NCI-H82 treated with DMSO at 0.1 percent for 48 hours (cell line): ENCODE results near the gene EIF4G1.

Experiments
- DNase-seq: peaks from one replicate; lab custom pipeline; 2025; ENCODE audit not compliant: unreplicated experiment; lab: John Stamatoyannopoulos, UW

Gene EIF4G1

DNA sequence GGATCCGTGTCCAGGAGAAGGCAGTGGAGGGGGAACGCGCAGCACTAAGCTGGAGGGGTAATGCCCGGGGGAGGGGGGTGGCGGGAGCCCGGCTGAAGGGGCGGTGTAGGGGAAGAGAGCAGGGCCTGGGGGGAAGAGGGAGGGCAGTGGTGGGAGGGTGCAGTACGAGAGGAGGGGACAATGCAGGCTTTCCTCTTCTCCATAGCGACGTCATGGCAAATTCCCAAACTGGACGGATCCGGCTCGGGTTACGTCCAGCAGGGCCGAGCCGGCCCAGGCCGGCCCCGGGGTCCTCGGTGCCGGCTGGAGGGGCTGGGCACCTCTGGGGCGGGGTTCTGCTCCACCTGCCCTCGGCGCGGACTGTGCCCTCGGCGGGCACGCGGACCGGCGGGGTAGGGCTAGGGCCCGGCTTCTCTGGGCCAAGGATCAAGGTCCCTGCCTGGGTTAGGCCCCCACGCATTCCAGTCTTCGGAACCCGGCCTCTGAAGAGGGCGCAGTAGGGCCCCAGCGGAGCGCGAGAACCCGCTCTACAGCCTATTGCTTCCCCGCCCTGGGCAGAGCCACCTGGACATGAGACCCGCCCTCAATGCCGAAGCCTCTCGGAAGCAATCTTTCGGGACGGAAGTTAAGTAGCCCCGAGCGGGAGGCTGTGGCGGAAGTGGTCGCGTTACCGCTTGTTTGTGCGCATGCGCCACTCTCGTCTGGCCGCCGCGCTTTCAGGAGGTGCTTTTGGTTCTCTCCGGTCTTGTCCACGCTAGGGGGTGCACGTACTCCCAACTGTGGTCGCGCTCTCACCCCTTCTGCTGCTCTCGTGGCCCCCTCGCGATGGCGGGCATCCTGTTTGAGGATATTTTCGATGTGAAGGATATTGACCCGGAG lies 48.5 kb downstream of the EIF4G1 start:
- DNase-seq: peak; percentile 97

DNA sequence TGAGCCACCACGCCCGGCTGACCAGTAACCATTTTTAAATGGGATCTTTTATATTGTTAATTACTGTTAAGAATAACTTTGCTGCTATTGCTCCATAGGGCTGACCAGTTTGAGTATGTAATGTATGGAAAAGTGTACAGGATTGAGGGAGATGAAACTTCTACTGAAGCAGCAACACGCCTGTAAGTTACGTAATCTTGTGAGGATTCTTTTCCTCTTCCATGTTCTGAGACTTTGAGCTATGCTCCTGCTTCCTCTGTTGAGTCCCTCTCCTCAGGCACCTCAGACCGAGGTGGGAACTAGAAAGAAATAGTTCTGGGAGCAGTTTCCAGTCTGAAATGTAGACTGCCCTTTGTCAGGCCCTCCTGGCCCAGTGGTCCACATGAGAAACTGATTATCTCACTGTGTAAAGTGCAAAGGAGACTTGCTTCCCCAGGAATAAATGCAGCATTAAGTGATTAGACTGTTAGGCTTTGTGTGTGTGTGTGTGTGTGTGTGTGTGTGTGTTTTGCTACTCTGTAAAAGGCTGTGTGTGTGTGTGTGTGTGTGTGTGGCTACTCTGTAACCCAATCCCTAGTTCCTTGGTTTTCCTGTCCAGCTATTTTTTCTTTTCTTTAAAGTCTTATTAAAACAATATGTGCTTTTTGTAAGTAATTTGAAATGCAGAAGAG lies 52.3 kb downstream of the EIF4G1 start:
- no peak for DNase-seq

DNA sequence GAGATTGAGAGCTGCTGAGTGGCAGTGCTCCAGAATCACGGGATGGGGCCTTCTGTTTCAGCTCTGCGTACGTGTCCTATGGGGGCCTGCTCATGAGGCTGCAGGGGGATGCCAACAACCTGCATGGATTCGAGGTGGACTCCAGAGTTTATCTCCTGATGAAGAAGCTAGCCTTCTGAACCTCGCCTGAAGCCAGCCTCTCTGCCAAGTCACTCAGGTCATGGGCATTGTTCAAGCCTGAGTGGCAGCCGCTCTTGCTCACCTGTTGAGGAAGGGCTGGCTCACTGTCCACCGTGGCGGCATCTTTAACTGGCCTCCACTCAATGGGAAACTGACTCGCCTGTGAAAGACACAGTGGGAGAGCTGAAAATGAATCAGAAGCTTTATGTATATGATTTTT lies 53.7 kb downstream of the EIF4G1 start:
- DNase-seq: no peak

DNA sequence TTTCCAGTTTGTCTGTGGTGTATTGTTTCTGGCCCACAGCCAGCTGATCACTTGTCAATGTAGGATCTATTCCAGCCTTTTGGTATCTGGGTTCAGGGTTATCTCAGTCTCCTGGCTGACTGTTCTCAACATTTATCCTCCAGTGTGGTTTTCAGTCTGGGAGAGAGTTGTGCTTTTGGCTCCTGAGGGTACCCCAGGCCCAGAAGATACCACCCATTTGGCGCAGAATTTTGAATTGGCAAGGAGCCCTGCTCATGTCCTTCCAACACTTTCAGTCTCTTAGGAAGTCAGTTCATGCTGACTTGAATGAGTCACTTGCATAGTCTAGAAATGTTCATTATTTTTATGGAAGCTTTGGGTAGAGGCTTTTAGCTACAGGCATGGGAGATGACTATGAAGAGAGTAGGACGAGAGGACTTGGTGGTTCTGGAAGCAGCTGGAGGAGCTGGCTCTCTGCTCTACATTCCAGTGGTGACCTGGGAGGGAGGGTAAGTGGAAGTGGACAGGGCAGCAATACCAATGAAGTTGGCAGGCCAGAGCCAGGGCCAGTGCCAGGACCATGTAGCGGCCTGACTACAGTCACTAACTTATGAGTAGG lies 54.3 kb downstream of the EIF4G1 start:
- DNase-seq: no peak

DNA sequence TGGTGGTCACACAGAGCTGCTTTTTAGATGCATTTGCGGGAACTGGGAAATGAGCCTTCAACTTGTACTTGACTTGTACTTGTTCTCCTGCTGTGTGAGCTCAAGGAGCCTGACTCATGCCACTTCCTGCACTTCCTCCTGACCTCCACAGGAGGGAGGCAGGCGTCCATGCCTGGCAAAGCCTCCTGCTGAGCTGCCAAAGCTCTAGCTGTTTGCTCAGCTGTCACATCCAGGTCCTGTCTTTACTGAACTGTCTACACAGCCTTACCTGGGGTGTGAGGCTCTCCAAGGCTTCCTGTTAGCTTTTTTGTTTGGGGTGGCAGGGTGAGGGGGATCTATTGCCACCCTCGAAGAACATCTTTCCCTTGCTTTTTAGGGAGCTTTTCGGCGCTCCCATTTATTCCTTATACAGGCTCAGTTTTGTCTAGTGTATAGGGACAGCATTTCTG lies 57.2 kb downstream of the EIF4G1 start:
- peak; percentile 66 for DNase-seq

DNA sequence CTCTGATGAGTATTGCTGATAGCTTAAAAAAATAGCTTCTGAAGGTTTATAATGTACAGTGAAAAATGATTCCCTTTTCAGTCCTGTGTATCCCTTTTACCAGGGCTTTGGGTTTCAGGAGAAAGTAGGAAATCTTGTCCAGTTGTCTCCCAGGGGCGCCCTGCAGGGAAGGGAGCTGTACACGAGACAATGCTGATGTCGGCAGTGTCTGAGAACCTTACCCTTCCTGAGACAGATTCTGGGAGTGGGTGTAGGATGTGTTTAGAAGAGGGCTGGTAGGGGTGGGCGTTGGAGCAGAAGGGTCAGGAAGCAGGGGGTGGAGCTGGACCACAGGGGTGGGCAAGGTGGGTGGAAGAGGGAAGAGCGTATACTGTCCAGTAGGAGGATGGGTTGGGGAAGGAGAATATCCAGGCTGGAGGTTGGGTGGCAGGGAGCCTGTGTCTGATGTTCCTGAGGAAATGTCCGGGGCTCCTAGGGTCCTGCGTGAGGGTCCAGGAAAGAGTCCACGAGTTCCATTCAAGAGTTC lies 58.0 kb downstream of the EIF4G1 start:
- no peak for DNase-seq

DNA sequence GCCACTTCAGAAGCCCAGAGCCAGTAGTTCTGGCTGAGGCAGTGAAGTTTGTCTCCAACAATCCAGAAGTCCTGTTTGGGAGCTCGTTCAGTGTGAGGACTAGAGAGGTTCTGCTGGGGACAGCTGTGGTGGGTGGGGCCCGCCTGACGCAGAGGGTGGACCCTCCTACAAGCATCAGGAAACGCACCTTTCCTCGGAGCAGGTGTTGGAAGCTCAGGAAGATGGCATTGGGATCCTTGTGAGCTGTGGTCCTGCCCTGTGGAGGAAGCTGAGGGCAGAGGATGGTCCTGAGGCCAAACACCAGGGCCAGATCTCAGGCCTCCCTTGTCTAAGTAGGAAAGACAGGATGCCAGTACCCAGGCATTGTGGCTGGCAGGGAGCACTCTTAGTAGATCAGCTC lies 58.5 kb downstream of the EIF4G1 start:
- no peak for DNase-seq

DNA sequence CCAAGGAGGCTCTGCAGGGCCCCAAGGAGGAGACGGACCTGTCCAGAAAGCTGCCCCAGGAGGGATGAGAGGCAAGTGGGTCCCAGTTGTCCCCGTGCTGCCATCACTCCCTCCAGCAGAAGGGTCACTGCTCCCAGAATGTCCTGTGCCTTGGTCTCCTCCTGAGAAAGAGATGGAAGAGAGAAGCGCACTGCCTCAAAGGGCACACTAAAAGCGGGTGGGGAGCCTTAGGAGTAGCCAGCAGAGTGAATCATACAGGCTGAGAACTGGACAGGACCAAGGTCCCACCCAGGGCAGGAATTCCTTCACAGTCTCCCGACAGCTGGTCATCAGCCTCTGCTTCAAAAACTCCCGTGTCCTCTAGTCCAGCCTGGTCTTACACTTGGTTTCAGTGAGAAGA lies 59.0 kb downstream of the EIF4G1 start:
- DNase-seq: no peak

DNA sequence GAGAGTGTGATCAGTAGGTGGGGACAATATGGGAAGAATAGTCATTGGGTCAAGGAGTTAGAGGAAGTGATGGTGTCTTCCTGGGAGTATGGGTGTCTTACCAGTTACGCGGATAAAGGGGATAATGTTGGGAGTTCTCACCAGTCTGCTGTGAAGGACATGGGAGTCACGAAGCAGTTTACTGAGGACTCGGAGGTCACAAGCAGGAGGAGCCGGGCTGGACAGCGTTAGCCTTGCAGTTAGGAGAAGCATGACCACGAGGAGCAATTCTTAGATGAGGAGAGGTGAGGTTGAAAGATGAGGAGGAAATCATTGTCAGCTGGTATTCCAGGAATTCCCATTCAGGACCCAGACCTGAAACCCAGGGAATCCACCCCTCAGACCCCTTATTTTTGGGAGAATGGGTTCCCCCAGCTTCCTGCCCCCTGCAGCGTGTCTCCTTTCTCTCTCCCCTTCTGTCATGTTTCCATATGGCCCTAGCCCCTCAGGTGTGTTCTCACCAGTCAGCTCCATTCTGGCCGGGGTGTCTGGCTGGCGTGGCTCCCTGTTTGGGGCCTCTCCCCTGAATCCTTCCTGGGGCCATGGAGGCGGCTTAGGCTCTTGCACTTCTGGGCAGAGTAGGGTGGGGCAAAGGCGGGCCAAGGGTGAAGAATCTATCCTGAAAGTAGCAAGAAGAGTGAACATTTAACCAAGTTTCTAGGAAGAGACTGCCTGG lies 61.5 kb downstream of the EIF4G1 start:
- DNase-seq: no peak

DNA sequence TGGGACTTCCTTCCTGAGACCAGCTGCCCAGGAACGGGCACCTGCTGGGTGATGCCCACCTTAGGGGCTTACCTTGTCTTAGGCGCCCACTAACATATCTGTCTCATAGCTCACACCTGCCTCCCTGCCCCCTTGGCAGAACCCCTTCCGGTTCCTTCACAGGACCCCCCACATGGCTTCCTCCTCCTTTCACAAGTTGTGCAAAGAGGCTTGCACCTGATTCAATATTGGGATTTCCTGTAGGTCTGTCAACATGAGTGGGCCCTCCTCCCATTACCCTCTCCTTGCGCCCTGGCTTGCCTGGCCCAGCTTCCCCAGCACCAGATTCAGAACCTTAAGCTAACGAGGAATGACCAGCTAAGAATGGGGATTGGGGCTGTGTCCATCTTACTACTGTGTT lies 63.0 kb downstream of the EIF4G1 start:
- no peak for DNase-seq

DNA sequence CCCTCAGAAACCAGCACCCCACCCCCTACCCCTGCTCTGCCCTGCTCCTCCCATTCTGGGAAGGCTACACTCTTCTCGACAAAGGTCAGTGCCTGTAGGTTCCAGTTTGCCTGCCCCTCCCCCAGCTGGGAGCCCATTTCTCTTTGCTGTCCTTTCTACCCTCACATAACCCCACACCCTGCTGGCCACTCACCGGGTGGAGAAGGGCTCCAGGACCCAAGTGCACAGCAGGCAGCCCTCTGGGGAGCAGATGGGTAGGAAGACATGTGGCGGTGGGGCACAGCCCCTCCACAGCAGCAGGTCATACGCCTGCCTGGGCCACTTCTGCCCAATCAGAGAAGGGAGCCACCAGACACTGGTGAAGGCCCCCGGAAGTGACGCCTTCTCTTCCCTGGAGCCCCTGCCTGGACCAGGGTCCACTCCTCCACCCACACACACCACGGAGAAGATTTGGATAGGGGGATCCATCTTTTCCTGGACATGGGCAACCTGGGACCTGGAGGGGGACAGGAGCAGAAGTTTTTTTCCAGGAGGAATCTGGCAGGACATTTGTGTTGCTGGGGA lies 63.6 kb downstream of the EIF4G1 start, which contains the start of gene THPO:
TSS of gene THPO (minus strand) at position 326 of the 564 bp plus-strand sequence. CDS start 1,948 bp downstream, outside the sequence.
- no peak for DNase-seq

DNA sequence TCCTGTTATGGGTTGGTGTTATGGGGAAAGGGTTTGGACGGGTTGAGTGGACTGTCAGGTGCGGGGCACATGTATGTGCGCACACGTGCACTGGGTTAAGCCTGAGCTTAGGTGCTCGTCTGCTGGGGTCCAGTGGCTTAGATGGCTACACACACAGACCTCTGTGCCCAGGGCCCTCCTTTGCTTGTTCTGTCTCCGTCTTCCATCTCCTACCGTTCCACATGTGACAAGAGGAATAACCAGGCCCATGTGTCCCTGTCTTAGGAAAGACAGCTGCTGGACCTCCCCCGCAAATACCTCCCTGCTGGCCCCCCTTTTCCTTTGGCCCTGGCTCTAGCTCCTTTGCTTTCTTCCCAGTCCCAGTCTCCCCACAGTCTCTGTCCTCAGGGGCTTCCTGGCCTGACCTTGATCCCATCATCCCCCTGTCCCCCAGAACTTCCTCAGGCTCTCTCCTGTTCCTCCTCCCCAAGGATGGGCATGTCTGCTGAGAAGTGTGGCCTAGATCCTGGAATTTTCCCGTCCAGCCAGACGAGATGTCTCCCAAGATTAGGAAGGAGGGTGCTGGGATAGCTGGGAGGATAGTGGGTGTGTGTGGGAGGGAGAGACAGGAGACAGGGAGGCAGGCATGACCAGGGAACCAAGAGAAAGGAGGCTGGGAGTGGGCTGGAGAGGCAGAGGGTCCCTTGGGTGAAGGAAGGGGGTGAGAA lies 64.4 kb downstream of the EIF4G1 start:
- DNase-seq: no peak

DNA sequence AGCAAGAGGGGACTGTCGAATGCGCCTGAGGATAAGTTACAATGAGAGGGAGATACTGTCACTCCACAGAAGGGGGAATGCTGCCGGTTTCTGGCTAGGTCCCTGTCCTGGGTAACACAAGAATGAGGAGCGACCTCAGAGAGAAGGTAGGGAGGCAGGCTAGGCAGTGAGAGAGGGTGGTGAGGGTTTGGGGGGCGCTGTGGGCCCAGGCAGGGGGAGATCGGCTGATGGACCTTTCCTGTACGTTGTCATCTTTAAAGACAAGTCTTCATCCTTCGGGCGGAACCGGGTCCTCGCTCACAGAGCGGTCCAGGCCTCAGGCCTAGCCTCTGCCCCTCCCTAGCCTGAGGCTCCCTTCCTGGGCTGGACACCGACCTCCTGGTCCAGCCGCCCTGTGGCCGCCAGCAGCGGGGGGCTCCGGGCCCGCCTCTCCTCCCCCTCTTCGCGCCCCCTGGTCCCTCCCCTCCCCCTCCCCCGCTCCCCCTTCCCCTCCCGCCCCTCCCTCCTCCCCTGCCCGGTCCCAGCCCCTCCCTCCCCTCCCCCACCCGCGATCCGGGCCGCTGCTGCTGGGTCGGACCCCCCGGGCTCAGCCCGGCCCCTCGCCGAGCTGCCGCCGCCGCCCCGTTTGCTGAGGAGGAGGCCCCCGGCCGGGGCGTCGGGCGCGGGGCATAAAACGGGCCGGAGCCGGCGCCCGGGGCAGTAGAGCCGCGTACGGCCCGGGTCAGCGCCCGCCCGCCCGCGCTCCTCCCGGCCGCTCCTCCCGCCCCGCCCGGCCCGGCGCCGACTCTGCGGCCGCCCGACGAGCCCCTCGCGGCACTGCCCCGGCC lies 65.2 kb downstream of the EIF4G1 start, which contains the start of gene CHRD:
TSS of gene CHRD (plus strand) at position 697 of the 827 bp plus-strand sequence. CDS start 265 bp downstream, outside the sequence.
- DNase-seq: no peak

DNA sequence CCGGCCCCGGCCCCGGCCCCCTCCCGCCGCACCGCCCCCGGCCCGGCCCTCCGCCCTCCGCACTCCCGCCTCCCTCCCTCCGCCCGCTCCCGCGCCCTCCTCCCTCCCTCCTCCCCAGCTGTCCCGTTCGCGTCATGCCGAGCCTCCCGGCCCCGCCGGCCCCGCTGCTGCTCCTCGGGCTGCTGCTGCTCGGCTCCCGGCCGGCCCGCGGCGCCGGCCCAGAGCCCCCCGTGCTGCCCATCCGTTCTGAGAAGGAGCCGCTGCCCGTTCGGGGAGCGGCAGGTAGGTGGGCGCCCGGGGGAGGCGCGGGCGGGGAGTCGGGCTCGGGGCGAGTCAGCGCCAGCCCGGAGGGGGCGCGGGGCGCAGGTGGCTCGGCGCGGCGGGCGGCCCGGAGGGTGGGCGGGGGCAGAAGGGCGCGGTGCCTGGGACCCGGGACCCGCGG lies 65.8 kb downstream of the EIF4G1 start:
- DNase-seq: no peak

DNA sequence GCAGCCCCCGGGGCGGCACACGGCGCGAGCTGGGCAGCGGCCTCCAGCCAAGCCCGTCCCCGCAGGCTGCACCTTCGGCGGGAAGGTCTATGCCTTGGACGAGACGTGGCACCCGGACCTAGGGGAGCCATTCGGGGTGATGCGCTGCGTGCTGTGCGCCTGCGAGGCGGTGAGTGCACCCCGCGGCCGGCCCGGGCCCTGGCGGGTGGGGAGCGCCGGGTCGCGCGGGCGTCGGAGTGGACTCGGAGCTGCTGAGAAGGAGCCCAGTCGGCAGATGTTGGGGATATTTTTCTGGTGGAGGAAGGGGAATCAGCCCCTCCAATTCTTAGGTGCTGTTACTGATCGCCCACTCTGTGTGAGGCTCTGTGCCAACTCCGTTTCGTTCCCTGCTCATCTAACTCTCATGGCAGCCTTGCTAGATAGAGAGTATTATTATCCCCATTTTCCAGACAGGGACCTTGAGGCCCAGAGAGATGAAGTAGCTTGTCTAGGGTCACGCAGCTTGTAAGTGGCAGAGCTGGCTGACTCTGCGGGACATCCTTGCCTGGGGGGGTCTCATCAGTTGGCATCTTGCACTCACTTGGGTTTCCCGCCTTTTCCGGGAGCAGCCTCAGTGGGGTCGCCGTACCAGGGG lies 66.3 kb downstream of the EIF4G1 start:
- DNase-seq: no peak

DNA sequence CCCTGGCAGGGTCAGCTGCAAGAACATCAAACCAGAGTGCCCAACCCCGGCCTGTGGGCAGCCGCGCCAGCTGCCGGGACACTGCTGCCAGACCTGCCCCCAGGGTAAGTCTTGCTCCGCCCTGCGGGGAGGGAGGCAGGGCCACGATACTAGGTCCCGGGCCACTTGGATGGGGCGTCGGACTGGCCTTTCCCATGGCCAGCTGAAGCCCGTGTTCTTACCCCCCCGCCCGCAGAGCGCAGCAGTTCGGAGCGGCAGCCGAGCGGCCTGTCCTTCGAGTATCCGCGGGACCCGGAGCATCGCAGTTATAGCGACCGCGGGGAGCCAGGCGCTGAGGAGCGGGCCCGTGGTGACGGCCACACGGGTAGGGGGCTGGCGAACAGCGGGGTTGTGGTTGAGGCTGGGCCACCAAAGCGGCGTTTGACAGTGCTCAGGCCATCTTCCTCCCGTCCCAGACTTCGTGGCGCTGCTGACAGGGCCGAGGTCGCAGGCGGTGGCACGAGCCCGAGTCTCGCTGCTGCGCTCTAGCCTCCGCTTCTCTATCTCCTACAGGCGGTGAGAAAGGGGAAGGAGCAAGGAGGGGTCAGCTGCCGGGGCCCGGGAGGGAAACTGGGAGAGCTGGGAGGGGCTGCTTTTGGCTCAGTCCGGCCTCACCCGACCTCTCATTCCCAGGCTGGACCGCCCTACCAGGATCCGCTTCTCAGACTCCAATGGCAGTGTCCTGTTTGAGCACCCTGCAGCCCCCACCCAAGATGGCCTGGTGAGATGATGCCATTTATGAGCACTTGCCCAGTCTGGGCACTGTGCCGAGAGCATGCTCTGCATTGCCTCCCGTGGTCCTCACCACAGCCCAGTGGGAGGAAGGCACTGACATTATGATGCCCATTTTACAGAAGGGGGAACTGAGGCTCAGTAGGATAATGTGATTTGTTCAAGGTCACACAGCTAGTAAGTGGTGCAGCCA lies 67.1 kb downstream of the EIF4G1 start:
- no peak for DNase-seq

DNA sequence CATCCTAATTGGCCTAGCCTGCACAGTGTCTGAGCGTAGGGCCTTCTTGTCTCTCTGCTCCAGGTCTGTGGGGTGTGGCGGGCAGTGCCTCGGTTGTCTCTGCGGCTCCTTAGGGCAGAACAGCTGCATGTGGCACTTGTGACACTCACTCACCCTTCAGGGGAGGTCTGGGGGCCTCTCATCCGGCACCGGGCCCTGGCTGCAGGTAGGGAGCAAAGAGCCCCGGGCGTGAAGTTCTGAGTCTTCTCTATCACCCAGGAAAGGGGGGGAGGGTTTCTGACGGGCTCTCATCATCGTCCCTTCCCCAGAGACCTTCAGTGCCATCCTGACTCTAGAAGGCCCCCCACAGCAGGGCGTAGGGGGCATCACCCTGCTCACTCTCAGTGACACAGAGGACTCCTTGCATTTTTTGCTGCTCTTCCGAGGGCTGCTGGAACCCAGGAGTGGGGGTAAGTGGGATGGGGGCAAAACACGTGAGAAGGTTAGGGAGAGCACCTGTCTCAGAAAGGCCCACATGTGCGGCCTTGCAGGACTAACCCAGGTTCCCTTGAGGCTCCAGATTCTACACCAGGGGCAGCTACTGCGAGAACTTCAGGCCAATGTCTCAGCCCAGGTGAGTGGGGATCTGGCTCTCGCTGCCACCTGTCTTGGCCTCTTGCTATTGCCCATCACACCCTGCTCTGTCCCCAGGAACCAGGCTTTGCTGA lies 68.1 kb downstream of the EIF4G1 start:
- DNase-seq: no peak
